KMS-11 (cell line): ENCODE measurements around the gene NRXN3.
A peak's percentile ranks its signal among the peaks of the same experiment; 100 is the strongest.

Experiments
- H2AFZ ChIP-seq: fragments of 200-600 bp; sonication (generic); 2 replicates; pipeline ENCODE4 v1.6.1; 2016; ENCODE audit warnings: antibody characterized with exemption, mixed run types, low read depth
- H3K27ac ChIP-seq: fragments of 200-600 bp; sonication (generic); 2 replicates; pipeline ENCODE4 v1.6.1; 2016; ENCODE audit warnings: mild to moderate bottlenecking, mixed run types
- H3K27me3 ChIP-seq: fragments of 200-600 bp; sonication (generic); 2 replicates; pipeline ENCODE4 v1.6.1; 2017; ENCODE audit warnings: mild to moderate bottlenecking, low read depth, mixed run types, moderate library complexity; ENCODE audit not compliant: insufficient read depth
- H3K36me3 ChIP-seq: fragments of 200-600 bp; sonication (generic); 2 replicates; pipeline ENCODE4 v1.6.1; 2017; ENCODE audit warnings: mild to moderate bottlenecking, mixed run types; ENCODE audit not compliant: insufficient read depth
- H3K4me1 ChIP-seq: fragments of 200-600 bp; sonication (generic); 2 replicates; pipeline ENCODE4 v1.6.1; 2016; ENCODE audit warnings: mild to moderate bottlenecking, low read depth, mixed run types; ENCODE audit not compliant: poor library complexity, severe bottlenecking
- H3K4me2 ChIP-seq: fragments of 200-600 bp; sonication (generic); 2 replicates; pipeline ENCODE4 v1.7.0; 2016; ENCODE audit warnings: mild to moderate bottlenecking, mixed run types
- H3K4me3 ChIP-seq: fragments of 200-600 bp; sonication (generic); IDR thresholded peaks from 2 replicates; pipeline ENCODE4 v1.6.1; 2017; ENCODE audit warnings: low read depth, low read length, mixed read lengths; ENCODE audit not compliant: insufficient read depth
- H3K79me2 ChIP-seq: fragments of 200-600 bp; sonication (generic); 2 replicates; pipeline ENCODE4 v1.6.1; 2016; ENCODE audit warnings: low read depth, mixed run types; ENCODE audit not compliant: insufficient read depth
- H3K9ac ChIP-seq: fragments of 200-600 bp; sonication (generic); 2 replicates; pipeline ENCODE4 v1.6.1; 2016; ENCODE audit warnings: mild to moderate bottlenecking, mixed run types
- H4K20me1 ChIP-seq: fragments of 200-600 bp; sonication (generic); 2 replicates; pipeline ENCODE4 v1.6.1; 2016; ENCODE audit warnings: mild to moderate bottlenecking, mixed run types; ENCODE audit not compliant: insufficient read depth
- TF ChIP-seq, protein P1 (sequence below): fragments of 200-600 bp; sonication (generic); conservative IDR thresholded peaks from 2 replicates; pipeline ENCODE4 v1.6.1; 2017; ENCODE audit warnings: low read depth, mild to moderate bottlenecking, antibody characterized with exemption, low read length, moderate library complexity, mixed read lengths

Gene NRXN3

DNA sequence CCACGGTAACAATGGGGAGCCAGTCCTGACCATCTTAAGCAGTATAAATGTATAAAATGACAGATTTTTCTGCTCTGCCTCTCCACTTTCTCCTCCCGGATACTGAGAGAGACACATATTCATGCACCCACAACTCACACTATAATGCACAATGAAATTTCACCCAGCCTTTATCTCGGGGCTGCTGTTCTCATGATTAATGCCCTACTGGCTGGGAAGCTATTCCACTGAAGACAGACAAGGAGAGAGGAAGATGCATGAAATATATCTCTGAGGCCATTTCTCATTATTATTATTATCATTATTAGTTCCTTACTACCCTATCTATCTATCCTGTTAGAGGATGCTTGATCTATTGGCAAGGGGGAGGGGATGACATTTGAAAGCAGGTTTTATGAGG lies 1539.4 kb downstream of the NRXN3 start:
- TF ChIP-seq, protein P1, sequence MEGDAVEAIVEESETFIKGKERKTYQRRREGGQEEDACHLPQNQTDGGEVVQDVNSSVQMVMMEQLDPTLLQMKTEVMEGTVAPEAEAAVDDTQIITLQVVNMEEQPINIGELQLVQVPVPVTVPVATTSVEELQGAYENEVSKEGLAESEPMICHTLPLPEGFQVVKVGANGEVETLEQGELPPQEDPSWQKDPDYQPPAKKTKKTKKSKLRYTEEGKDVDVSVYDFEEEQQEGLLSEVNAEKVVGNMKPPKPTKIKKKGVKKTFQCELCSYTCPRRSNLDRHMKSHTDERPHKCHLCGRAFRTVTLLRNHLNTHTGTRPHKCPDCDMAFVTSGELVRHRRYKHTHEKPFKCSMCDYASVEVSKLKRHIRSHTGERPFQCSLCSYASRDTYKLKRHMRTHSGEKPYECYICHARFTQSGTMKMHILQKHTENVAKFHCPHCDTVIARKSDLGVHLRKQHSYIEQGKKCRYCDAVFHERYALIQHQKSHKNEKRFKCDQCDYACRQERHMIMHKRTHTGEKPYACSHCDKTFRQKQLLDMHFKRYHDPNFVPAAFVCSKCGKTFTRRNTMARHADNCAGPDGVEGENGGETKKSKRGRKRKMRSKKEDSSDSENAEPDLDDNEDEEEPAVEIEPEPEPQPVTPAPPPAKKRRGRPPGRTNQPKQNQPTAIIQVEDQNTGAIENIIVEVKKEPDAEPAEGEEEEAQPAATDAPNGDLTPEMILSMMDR: no peak
- no peak overlapping the region for H3K4me2 ChIP-seq

DNA sequence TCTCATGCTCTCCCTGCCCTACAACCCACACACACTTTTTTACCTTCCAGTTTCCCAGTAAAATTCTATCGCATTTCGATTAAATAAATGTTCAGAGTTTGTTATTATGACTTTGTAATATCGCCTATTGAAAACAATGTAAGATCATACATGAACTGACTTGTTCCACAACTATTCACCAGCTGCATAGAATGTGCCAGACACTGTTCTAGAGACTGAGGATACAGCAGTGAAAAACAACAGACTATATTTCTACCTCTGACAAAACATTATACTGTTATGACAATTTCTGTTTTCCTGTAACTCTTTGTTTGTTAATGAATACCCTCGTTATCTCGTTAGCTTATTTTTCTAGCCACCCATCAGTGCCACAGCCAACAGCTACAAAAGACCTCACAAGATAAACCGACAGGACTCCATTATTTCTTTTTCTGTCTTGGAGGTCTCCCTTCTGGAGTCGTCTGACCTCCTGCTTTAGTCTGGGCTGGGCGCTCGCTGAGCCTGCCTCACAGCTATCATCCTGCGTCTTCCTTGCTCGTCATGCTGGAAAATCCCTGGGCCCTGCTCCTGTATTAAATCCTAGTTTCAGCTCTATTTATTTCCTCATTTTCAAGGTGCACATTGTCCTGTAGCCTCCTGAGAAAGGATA lies 1542.3 kb downstream of the NRXN3 start:
- Histone ChIP-seq H3K4me2 (no peak overlapping the region), H2AFZ (no peak overlapping the region), H3K36me3 (no peaks in the 10 kb centered on the region), H3K27me3 (no peaks in the 10 kb centered on the region), H3K27ac (no peak overlapping the region), H3K4me3 (no peak overlapping the region), H3K4me1 (no peaks in the 10 kb centered on the region), H4K20me1 (no peaks in the 10 kb centered on the region), H3K9ac (no peak overlapping the region), H3K79me2 (no peaks in the 10 kb centered on the region)
- TF ChIP-seq, protein P1: no peak

More for the DNA sequence above, 1539.4 kb downstream of the NRXN3 start:
- Histone ChIP-seq H3K79me2 (no peaks in the 10 kb centered on the region), H3K27ac (no peak overlapping the region), H3K36me3 (no peaks in the 10 kb centered on the region), H3K9ac (no peak overlapping the region), H2AFZ (no peak overlapping the region), H3K4me3 (no peak overlapping the region), H3K27me3 (no peaks in the 10 kb centered on the region), H4K20me1 (no peaks in the 10 kb centered on the region), H3K4me1 (no peaks in the 10 kb centered on the region)

DNA sequence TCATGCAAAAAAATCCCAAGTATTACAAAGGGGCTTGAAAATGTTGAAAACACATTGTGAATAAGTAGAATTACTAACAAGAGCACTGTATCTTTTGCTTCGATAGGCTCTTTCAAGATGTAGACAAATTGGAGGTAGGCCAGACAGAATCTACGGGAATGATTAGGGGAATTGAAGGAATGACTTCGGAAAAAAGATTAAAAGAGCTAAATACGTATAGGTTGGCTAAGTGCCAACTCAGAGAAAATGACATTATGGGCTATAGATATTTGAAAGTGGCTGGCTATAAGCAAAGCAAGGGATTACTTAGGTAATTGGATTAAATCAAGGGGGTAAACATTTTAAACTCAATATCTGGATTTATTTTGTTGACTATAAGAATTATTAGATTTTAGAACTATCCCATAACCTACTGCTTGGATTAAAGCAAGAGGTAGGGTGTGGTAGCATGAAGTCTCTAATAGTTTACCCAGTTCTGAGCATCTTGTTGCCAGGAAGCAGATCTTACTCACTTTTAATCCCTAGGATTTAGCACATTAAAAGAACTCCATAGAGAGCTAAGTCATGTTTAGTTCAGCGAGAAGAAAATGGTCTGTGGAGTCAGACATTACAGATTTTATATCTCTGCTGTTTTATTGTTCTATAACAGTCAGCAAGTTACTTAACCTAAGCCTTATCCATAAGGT lies 1551.4 kb downstream of the NRXN3 start:
- H3K79me2 ChIP-seq: no peaks in the 10 kb centered on the region
- TF ChIP-seq, protein P1: no peak
- H3K27me3 ChIP-seq: no peaks in the 10 kb centered on the region
- no peak overlapping the region for H3K27ac ChIP-seq
- H3K4me1 ChIP-seq: peaks cover 42% of the 10 kb centered on the region
- H3K4me3 ChIP-seq: no peak overlapping the region
- no peak overlapping the region for H3K4me2 ChIP-seq
- H2AFZ ChIP-seq: no peak overlapping the region
- H3K36me3 ChIP-seq: no peaks in the 10 kb centered on the region
- H3K9ac ChIP-seq: no peak overlapping the region
- no peaks in the 10 kb centered on the region for H4K20me1 ChIP-seq

DNA sequence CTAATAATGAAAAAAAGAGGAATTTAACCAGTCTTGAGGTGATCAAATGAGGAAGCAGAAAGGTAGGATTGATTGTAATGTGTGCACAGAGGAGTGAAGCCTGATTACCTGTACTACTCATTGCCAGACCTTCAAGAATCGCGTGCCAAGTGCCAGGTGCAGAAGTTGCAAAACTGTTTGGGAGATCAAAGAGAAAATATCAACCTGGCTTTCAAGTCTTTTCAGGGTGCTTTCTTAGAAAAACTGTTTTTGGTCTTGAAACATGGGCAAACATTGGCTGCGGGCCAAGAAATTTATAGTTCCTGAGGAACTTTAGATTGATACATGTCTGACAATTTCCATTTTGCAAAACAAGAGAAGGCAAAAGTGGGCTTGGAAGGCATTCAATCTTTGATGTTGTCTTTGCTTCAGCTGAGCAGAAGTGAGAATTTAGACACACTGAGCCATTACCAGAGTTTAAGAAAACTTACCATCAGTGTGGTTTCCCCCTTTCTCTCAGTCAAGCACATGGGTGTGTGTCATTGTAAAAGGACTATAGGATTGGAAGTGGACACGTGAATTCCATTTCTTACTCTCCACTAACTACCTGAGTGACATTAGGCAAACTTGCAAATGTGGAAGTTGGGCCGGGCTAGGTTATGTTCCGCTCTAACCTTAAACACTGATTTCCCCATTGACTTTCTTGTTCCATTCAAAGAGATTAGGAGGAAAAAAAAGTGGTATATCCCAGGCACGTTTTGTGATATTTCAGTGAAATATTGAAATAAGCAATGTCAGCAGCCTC lies 1555.0 kb downstream of the NRXN3 start:
- TF ChIP-seq, protein P1: no peak
- Histone ChIP-seq H4K20me1 (no peaks in the 10 kb centered on the region), H3K27ac (peak overlapping the region; percentile 96), H3K79me2 (no peaks in the 10 kb centered on the region), H3K9ac (peak overlapping the region; percentile 64; the same call in 1 of the 2 replicates), H3K4me3 (no peak overlapping the region), H3K4me1 (peaks cover 72% of the 10 kb centered on the region), H3K27me3 (no peaks in the 10 kb centered on the region), H3K36me3 (no peaks in the 10 kb centered on the region), H3K4me2 (peak overlapping the region; percentile 71), H2AFZ (peak overlapping the region; percentile 59)
